Central memory CD8-positive, alpha-beta T cell (primary cell): Measurements from ENCODE around the gene ZFHX2.

Experiments
- ATAC-seq: fragments of 150-1000 bp; cut with Tn5 transposase; replicated peaks from 2 replicates; pipeline ENCODE4 v1.10.0; 2022; ENCODE audit warnings: mild to moderate bottlenecking, moderate FRiP score, moderate number of reproducible peaks; ENCODE audit not compliant: poor library complexity, severe bottlenecking; ENCODE audit errors: extremely low read depth
- DNase-seq, 2 donors: peaks; one replicate each; pipeline ENCODE4 v3.0.0; 2021; ENCODE audit warnings: low spot score in 2 of 2
- H3K27ac Mint-ChIP-seq: one replicate; pipeline ENCODE4 v1.8.0; 2022; ENCODE audit warnings: low read depth, mild to moderate bottlenecking, moderate library complexity, mixed read lengths
- H3K27me3 Mint-ChIP-seq: one replicate; pipeline ENCODE4 v1.8.0; 2022; ENCODE audit warnings: mixed read lengths
- H3K36me3 Mint-ChIP-seq: one replicate; pipeline ENCODE4 v1.8.0; 2022; ENCODE audit warnings: mild to moderate bottlenecking, moderate library complexity, mixed read lengths; ENCODE audit not compliant: insufficient read depth
- H3K4me1 Mint-ChIP-seq: one replicate; pipeline ENCODE4 v1.8.0; 2022; ENCODE audit warnings: mixed read lengths
- H3K4me3 Mint-ChIP-seq: one replicate; pipeline ENCODE4 v1.8.0; 2022; ENCODE audit warnings: mild to moderate bottlenecking, moderate library complexity, mixed read lengths
- H3K9me3 Mint-ChIP-seq: one replicate; pipeline ENCODE4 v1.8.0; 2022; ENCODE audit warnings: mixed read lengths

Gene ZFHX2

GRCh38 chr14:23550131-23550811 lies 1.3 kb downstream of the ZFHX2 start:
- H3K9me3 Mint-ChIP-seq = no peaks in the 10 kb centered on the region
- H3K36me3 Mint-ChIP-seq = no peaks in the 10 kb centered on the region
- no peak overlapping the region for H3K4me3 Mint-ChIP-seq
- ATAC-seq (no peak), DNase-seq (no peak)
- no peaks in the 10 kb centered on the region for H3K27me3 Mint-ChIP-seq
- H3K27ac Mint-ChIP-seq = no peak overlapping the region
- peaks cover 9% of the 10 kb centered on the region for H3K4me1 Mint-ChIP-seq

GRCh38 chr14:23548351-23549318 lies 2.9 kb downstream of the ZFHX2 start:
- DNase-seq (no peak), ATAC-seq (no peak)
- Mint-ChIP-seq H3K4me1 (peaks cover 6% of the 10 kb centered on the region), H3K27me3 (no peaks in the 10 kb centered on the region), H3K36me3 (no peaks in the 10 kb centered on the region), H3K9me3 (no peaks in the 10 kb centered on the region), H3K27ac (no peak overlapping the region), H3K4me3 (no peak overlapping the region)

- no peaks in the 10 kb centered on the region for H3K9me3 Mint-ChIP-seq
- no peaks in the 10 kb centered on the region for H3K27me3 Mint-ChIP-seq
- DNase-seq = no peak
- H3K36me3 Mint-ChIP-seq = no peaks in the 10 kb centered on the region
- no peak for ATAC-seq
- no peak overlapping the region for H3K27ac Mint-ChIP-seq
- H3K4me3 Mint-ChIP-seq = no peak overlapping the region
- H3K4me1 Mint-ChIP-seq = peaks cover 6% of the 10 kb centered on the region
Measured at GRCh38 chr14:23547924-23548323, 3.6 kb downstream of the ZFHX2 start.

DNA sequence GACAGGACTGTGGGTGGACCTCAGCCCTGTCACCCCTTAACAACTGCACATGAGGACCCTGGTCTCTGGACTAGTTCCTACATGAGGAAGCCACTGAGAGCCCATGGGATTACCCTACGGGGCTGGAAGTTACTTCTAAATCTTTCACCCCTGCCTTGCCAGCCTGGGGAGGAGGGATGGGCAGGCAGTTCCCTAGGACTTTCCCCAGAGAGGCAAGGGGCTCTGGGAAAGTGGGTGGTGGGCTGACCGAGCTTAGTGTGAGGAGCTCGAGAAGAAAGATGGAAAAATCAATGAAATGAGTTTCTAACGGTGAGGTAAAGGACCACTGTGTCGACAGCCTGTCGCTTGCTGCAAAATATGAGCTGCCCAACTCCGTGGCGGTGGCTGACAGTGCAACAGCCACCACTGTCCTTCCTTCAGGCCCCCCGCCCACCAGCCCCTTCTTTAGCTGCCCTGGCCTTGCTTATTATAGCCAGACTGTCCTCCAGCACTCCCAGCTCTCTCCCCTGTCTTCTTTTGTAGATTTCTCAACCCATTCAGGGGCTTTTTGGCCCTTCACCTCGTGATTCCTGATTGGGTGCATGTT lies 5.0 kb downstream of the ZFHX2 start:
- no peak overlapping the region for H3K27ac Mint-ChIP-seq
- peaks cover under 1% of the 10 kb centered on the region for H3K4me1 Mint-ChIP-seq
- H3K9me3 Mint-ChIP-seq = no peaks in the 10 kb centered on the region
- H3K4me3 Mint-ChIP-seq = no peak overlapping the region
- no peak for DNase-seq
- ATAC-seq = no peak
- H3K36me3 Mint-ChIP-seq = no peaks in the 10 kb centered on the region
- H3K27me3 Mint-ChIP-seq = no peaks in the 10 kb centered on the region

DNA sequence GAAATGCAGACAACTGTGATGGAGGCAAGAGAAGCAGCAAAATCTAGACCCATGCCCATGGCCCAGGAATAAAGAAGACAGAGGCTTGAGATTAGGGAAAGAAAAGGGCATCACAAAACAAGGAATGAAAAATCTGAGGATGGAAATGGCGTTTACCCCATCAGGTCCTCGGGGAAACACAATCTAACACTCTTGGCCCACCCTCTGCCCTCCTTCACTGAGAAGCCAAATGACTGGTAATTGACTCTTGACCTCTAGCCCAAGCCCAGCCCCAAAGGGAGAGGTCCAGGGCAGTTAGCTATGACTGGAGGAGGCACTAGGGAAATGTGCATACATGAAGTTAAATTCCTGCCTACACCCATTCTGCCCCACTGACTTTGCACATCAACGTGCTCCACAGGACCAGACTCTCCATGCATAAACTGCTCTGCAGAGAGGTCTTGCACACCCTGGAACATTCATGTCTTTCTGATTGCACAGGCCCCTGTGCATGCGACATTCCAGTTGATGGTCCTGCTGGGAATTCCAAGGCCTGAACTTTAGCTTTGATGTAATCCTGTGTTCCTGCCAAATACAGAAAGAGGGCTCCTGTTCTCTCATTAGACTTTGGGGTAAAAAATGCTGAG lies 5.7 kb downstream of the ZFHX2 start:
- no peaks in the 10 kb centered on the region for H3K27me3 Mint-ChIP-seq
- no peak for DNase-seq
- no peaks in the 10 kb centered on the region for H3K36me3 Mint-ChIP-seq
- no peak overlapping the region for H3K4me3 Mint-ChIP-seq
- no peak overlapping the region for H3K27ac Mint-ChIP-seq
- no peak for ATAC-seq
- H3K4me1 Mint-ChIP-seq = no peaks in the 10 kb centered on the region
- H3K9me3 Mint-ChIP-seq = no peaks in the 10 kb centered on the region

- DNase-seq (no peak), ATAC-seq (no peak)
- no peaks in the 10 kb centered on the region for H3K9me3 Mint-ChIP-seq
- H3K27ac Mint-ChIP-seq = no peak overlapping the region
- H3K27me3 Mint-ChIP-seq = no peaks in the 10 kb centered on the region
- no peaks in the 10 kb centered on the region for H3K36me3 Mint-ChIP-seq
- no peaks in the 10 kb centered on the region for H3K4me1 Mint-ChIP-seq
- H3K4me3 Mint-ChIP-seq = no peak overlapping the region
Measured at GRCh38 chr14:23544511-23545447, 6.8 kb downstream of the ZFHX2 start.

GRCh38 chr14:23543403-23543802 lies 8.2 kb downstream of the ZFHX2 start:
- Mint-ChIP-seq H3K4me3 (no peak overlapping the region), H3K27me3 (no peaks in the 10 kb centered on the region), H3K4me1 (no peaks in the 10 kb centered on the region), H3K27ac (no peak overlapping the region), H3K9me3 (no peaks in the 10 kb centered on the region), H3K36me3 (no peaks in the 10 kb centered on the region)
- DNase-seq = no peak
- no peak for ATAC-seq

GRCh38 chr14:23542261-23542660 lies 9.3 kb downstream of the ZFHX2 start:
- H3K4me3 Mint-ChIP-seq = no peak overlapping the region
- ATAC-seq = no peak
- H3K9me3 Mint-ChIP-seq = no peaks in the 10 kb centered on the region
- H3K27me3 Mint-ChIP-seq = no peaks in the 10 kb centered on the region
- DNase-seq = no peak
- no peaks in the 10 kb centered on the region for H3K36me3 Mint-ChIP-seq
- no peaks in the 10 kb centered on the region for H3K4me1 Mint-ChIP-seq
- H3K27ac Mint-ChIP-seq = no peak overlapping the region

DNA sequence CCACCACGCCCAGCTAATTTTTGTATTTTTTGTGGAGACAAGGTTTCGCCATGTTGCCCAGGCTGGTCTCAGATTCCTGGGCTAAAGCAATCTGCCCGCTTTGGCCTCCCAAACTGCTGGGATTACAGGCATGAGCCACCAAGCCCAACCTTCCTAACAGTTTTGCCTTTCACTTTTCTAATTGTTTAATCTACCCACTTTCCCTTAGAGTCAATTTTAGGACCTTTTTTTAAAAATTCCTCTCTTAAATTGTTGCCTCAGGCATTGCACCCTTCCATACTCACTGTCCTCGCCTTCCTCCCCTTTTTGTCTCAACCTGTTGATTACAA lies 11.5 kb downstream of the ZFHX2 start:
- Mint-ChIP-seq H3K27ac (no peak overlapping the region), H3K9me3 (no peaks in the 10 kb centered on the region), H3K4me1 (no peaks in the 10 kb centered on the region), H3K36me3 (no peaks in the 10 kb centered on the region), H3K27me3 (no peaks in the 10 kb centered on the region), H3K4me3 (no peak overlapping the region)
- ATAC-seq (no peak), DNase-seq (no peak)

- ATAC-seq (no peak), DNase-seq (no peak)
- no peak overlapping the region for H3K4me3 Mint-ChIP-seq
- H3K9me3 Mint-ChIP-seq = no peaks in the 10 kb centered on the region
- no peaks in the 10 kb centered on the region for H3K4me1 Mint-ChIP-seq
- H3K36me3 Mint-ChIP-seq = no peaks in the 10 kb centered on the region
- H3K27ac Mint-ChIP-seq = peak overlapping the region; percentile 16
- H3K27me3 Mint-ChIP-seq = no peaks in the 10 kb centered on the region
Measured at GRCh38 chr14:23539248-23540140, 12.1 kb downstream of the ZFHX2 start.

- H3K36me3 Mint-ChIP-seq = no peaks in the 10 kb centered on the region
- no peaks in the 10 kb centered on the region for H3K4me1 Mint-ChIP-seq
- ATAC-seq (no peak), DNase-seq (no peak)
- no peaks in the 10 kb centered on the region for H3K27me3 Mint-ChIP-seq
- no peaks in the 10 kb centered on the region for H3K9me3 Mint-ChIP-seq
- H3K27ac Mint-ChIP-seq = no peak overlapping the region
- H3K4me3 Mint-ChIP-seq = no peak overlapping the region
Measured at GRCh38 chr14:23538785-23539184, 12.8 kb downstream of the ZFHX2 start.
